ENCODE data around the gene CFAP52.
"Not testable (repeated sequence)": the region's sequence is repeated elsewhere in the genome, so short reads cannot be mapped to it uniquely, and the experiment has no call there.

The CFAP52 gene

DNA sequence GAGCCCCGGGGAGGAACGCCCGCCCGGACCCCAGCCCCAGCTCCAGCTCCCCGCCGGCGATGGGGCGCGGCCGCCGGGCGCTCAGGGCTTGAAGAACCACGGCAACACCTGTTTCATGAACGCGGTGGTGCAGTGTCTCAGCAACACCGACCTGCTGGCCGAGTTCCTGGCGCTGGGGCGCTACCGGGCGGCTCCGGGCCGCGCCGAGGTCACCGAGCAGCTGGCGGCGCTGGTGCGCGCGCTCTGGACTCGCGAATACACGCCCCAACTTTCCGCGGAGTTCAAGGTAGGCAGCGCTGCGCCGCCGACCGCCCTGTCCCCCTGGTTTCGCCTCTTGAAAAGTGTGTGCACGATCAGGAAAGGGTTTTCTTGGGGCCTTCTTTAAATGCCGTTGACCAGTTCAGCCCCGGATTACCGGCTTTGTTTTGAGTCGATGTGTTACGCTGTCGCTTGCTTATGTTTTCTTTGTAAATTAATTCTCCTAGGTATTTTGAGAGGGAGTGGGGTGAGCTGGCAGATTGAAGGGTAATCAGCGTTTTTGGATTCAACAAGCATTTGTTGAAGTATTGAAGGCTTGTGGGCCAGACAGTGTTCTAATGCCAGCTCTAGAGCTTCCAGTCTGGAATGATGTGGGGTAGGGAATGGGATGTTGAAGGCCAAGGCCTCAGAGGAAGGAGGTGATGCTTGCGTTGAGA lies 69.6 kb downstream of the CFAP52 start:
- DNase-seq (ENCODE audit: low read depth) = no peak

DNA sequence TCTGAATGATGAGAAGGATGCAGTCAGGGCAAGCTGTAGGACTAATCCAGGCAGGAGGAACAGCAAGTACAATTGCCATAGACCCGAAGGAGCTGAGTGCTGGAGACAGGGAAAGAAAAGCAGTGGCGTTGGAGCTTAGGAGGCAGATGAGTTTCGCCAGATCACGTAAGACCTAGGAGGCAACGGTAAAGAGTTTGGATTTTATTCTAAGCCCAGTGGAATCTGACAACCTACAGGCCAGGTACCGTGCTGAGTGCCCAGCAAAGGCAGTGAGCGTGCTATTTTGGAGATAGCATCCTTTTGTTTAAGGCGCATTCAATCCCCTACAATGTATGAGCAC lies 70.1 kb downstream of the CFAP52 start:
- no peak for DNase-seq (ENCODE audit: low read depth)

DNA sequence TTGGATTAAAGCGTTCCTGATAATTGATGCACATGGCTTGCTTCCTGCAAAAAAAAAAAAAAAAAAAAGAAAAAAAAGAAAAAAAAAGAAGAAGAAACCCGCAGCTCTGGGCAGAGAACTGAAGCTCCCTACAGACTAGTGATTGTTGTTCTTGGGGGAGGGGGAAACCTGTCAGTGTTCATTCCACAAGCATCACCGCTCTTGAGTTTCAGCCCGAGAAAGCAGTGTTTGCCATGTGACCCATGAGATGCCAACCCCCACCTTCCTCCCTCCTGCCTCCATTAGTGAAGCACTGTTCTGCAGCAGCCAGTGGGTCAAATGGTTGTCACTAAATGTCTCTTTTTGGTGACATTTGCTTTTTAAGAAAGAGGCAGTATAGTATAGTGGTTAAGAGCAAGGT lies 70.6 kb downstream of the CFAP52 start:
- no peak for DNase-seq (ENCODE audit: low read depth)

DNA sequence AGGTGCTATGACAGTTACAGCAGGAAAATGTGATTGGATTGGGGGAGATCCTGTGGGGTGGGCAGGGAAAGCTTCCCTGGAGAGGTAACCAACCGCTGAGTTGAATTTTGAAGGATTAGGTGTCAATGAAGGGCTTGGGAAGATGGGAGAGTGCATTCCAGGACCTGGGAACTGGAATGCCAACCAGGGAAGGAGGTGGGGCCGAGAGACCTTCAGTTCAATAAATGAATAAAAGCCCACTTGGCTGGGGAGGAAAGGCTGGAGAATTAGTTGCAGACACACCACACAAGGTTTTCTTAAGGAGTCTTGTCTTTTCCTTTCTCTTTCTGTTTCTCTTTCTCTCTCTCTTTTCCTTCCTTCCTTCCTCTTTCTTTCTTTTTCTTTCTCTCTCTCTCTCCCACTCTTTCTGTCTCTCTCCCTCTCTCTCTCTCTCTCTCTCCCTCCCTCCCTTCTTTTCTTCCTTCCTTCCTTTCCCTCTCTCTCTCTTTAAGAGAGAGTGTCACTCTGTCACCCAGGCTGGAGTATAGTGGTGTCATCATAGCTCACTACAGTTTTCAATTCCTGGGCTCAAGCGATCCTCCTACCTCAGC lies 72.2 kb downstream of the CFAP52 start:
- no peak for DNase-seq (ENCODE audit: low read depth)

DNA sequence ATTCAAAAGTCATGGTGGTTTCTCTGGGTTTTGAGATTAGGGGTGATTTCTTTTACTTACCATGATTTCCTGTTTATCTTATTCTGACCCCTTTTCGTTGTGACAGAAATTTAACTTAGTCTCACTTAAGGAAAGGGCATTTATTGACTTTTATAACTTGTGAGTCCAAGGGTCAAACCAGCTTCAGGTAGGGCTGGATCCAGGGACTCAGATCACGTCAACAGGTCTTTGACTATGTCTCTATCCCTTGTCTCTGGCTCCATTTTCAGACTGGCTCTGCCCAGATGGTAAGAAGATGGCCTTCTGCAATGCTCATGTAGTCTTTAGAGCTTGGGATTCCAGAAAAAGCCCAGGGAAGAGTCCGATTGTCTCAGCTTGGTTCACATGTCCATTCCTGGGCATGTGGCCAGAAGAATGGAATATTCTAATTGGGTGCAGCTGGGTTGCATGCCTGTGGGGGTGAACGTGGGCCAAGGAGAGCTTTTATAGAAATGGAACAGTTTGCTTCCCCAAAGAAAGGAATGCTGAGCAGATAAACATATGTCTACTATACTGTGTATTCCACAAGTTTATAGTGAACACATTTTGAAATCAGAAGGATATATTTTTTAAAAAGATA lies 82.3 kb downstream of the CFAP52 start:
- no peak for DNase-seq (ENCODE audit: low read depth)

DNA sequence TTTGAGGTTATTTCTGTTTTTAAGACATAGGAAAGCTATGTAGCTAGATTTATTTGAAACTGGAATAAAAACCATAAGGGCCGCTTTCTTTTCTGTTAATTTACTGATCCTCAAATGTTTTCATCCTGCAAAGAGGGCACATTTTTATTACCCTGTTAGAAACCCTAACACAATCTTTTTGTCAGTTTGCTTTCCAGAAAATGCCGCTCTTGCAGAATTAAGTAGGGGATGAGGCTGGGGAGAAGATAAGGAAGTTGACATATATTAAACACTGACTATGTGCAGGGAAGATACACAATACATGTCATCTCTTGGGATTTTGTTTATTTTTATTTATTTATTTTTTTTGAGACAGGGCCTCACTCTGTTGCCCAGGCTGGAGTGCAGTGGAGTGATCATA lies 84.6 kb downstream of the CFAP52 start:
- DNase-seq (ENCODE audit: low read depth) = no peak

DNA sequence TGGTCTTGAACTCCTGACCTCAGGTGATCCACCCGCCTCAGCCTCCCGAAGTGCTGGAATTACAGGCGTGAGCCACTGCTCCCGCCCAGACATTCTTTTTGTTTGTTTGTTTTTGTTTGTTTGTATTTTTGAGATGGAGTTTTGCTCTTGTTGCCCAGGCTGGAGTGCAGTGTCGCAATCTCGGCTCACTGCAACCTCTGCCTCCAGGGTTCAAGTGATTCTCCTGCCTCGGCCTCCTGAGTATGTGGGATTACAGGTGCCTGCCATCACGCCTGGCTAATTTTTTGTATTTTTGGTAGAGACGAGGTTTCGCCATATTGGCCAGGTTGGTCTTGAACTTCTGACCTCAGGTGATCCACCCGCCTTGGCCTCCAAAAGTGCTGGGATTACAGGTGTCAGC lies 87.1 kb downstream of the CFAP52 start:
- DNase-seq (ENCODE audit: low read depth) = not testable (repeated sequence)

DNA sequence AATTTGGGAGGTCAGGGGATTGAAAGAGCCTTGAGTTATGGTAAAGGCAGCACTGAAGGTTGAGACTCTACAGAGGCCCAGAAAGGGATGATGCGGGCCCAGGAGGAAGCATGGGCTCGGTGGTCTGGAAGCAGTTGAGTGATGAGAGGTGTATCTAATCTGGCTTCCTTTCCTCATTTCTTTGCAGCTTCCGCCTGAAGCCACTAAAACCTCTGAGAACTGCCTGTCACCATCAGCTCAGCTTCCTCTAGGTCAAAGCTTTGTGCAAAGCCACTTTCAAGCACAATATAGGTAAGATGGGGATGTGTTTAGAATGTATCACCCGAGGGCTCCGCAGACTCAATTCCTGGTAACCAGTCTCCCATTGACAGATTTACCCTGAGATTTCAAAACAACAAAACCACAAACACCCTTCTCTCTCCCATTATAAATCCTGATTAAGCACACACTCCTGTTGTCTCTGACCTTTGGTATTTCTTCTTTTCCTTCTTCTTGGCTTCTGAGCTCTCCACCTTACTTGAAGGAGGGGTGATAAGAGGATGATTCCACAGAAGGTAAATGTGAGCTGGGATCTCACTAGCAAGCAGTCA lies 90.1 kb downstream of the CFAP52 start:
- no peak for DNase-seq (ENCODE audit: low read depth)

DNA sequence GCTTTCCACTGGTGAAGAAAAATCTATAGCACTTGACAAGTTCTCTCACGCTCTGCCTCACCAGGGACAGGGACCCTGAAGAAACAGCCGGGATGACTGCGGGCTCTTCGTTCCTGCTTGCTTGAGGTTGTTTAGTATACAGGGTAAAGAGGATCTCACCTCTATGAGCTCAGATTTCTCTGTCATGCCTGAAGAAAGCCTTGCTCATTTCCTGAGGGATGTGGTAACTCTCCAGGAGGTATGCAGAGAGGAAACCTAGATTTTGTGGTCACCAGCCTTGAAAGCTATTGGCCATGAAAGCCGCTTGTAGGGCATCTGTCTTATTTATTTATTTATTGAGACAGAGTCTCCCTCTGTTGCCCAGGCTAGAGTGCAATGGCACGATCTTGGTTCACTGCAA lies 92.1 kb downstream of the CFAP52 start:
- no peak for DNase-seq (ENCODE audit: low read depth)

DNA sequence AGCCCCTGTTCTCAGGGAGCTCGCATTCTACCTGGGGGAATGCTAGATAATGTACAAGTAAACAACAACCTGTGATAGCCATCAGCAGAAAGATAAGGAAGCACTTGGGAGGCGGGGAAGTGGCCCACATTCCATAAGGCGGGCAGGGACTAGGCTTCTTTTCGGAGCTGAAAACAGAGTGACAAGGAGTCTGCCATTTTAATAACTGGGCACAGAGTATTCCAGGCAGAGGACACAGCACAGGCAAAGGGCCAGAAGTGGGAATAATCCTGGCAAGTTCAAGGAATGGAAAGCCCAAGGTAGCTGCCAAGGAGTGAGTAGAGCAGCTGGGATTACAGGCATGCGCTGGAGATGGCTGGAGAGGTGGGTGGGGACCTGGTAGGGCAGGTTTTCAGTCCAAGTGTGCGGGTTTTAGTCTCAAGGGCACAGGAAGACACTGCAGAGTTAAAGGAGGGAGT lies 93.1 kb downstream of the CFAP52 start:
- no peak for DNase-seq (ENCODE audit: low read depth)

DNA sequence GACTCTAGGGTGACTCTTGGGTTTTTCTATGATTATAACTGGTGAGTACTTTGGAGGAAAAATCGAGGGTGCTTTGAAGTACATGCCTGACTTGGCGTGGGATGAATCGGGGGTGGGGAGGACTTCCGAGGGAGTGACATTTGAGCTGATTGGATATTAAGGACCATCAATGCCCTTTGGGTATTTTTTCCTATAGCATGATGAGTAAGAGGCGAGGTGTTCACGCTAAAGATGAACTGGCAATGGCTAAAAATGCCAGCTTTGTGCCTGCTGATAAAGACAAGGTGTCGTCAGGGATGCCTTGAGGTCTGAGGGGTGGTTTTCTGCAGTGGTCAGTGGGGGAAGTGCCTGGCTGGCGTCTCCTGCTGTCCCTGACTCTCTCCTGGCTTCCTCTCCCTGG lies 94.2 kb downstream of the CFAP52 start:
- no peak for DNase-seq (ENCODE audit: low read depth)

DNA sequence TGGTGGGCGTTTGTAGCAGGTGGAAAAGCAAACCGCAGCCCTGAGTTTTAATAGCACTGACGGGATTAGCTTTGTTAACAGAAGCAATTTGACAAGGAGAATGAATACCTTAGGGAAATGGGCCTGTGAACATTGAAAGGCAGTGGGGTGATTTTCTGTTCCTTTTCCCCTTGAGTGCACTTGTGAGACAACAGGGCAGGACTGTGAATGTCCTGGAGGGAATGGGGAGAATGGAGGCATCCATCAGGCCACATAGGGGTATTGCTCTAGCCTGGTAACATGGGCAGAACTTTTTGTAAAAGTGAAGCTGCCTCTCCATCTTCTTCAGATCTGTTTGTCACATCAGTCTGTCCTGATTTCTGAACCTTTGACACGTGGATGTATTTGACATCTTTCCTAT lies 95.1 kb downstream of the CFAP52 start:
- DNase-seq (ENCODE audit: low read depth) = no peak

DNA sequence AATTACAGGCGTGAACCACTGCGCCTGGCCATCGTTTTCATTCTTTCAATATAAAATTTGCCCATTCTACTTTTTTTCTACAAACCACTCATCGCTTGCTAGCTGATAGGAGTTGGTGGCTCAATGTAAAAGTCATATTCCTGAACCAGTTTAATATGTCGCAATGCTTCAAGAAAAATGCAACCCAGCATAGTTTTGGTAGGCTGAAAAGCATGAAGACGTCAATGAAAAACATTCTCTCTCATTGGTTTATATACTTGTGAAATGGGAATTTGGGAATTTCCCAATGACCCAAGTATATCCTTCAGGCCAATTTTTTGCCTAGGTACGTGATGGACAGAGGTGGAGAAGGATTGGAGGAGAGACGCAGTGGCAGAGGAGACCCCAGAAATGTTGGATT lies 95.8 kb downstream of the CFAP52 start:
- no peak for DNase-seq (ENCODE audit: low read depth)

DNA sequence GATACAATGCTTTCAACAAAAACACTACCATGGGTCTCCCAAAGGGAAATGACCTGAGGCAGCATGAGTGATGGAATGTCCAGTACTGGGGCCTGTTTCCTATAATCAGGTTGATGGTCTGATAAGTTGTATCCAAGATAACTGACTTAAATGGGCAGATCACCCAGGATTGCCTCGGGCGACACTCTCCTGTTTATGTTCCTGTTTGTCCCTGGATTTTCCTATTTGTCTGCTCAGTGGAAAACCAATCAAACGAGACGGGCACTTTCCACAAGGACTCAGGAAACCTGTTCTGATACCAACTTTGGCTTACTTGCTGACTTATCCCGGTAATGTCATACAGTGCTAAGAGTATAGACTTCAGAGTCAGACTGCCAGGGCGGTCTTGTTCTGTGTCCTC lies 96.2 kb downstream of the CFAP52 start:
- DNase-seq (ENCODE audit: low read depth) = no peak

DNA sequence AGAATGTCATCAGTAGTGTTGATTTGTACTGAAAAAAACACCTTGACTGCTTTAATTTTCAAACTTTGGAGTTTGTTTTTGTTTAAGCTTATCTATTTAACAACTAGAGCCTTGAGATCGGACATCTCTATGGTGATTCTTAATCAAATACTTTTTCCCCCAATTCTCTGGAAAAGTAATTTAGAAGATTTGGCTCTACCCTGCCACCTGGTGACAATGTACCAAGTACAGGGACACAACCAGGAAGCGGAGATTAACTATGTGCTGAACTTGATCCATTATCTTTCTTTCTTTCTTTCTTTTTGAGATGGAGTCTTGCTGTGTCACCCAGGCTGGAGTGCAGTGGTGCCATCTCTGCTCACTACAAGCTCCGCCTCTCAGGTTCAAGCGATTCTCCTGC lies 99.6 kb downstream of the CFAP52 start:
- no peak for DNase-seq (ENCODE audit: low read depth)

DNA sequence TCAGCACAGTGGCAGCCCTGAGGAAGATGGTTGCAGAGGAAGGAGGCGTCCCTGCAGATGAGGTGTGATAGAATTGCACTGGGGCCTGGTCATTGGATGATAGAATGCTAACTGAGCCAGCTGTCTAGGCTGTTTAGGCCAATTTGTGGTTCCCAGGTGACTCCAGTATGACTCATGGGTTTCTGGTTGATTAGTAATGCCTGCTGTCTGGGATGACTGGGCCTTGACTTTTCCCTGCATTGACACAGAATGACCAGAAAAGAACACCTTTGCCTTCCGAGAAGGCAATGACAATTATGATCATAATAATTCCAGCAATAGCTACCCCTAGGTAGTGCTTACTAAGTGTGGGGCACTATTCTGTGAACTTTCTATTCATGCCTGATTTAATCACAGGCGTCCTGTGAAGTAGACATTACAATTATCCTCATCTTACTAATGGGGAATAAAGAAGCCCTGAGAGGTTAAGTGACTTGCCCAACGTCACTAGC lies 100.4 kb downstream of the CFAP52 start:
- no peak for DNase-seq (ENCODE audit: low read depth)

DNA sequence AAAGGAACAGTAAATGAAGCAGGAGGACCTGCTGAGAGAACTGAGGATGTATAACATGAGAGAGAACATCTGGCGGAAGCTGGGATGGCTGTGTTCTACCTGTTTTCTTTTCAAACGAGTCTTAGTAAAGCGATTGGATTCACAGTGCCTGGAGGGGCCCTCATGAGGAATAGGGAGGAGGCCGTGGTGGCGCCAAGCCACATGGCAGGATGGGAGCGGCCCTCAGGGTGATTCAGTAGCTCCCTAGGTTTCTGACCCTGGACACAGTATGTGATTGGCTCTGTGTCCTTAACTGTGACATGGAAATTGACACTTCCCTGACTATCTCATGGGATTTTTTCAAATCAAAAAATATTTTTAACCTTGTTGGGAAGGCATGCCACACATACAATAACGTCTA lies 101.0 kb downstream of the CFAP52 start:
- DNase-seq (ENCODE audit: low read depth) = no peak

DNA sequence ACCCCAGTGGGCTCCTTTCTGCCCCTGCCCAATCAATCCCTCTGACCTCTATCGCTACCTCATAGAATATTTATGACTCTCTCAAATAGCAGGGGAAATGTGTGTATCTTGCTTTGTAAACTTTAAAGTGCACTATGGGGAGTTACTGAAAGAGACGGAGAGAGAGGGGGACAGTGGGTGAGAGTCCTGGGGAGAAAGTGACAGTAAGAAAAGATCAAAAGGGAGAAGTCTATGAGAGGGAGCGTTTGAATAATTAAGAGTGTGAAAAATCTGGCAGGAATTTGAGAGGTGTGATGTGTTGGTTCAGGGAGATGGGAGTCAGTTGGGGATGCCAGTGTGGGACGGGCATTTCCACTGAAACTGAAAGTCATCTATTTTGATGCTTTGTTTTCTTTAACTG lies 101.5 kb downstream of the CFAP52 start:
- DNase-seq (ENCODE audit: low read depth) = no peak

DNA sequence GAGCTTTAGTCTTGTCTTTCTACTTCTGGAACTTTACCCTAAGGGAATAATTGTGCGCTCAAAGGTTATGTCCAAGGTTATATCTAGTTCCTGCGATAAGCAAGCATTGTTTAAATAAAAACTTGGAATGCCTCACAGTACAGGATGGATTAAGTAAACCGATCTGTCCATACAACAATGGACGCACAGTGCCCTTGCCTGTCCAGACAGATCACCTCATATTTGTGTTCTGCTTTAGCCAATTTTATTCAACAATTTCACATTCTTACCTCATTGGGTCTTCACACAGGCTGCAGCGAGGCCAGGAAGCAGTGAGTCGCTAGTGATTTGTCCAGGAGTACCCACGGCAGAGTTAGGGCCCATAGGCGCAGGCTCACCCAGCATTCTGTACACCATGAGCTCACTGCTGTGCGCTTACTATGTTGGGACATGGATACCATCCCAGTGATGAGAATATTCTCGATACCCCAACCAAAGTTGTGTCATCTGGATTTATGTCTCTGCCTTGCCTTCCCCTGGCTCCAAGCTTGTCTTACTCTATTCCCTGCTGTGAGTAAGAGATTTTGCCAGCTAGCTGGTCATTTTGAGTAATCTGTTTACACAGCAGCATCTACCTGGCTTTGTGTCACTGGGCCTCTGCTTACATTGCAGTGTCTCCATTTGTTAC lies 108.6 kb downstream of the CFAP52 start:
- no peak for DNase-seq (ENCODE audit: low read depth)

Measured in activated T-cell treated with anti-CD3 and anti-CD28 coated beads for 24 hours (primary cell).